ENCODE results near the gene TBX4.

The TBX4 gene

DNA sequence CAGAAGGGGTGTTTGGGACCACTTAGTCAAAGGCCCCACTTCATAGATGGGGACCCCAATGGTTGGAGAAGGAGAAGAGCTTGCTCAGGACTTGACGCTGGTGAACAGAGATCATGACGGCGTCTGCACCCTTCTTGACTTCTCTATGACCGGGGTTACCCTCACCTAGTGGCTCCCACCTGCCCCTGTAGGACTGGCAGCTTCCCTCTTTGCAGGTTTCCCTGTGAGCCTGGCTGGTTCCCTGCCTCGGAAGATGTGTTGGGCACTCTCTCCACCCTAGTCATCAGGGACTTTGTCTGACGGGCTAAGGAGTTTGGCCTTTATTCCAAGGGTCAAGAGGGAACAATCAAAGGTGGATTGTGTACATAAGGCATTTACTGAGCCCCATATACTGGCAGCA is 22.7 kb downstream of the TBX4 start:
- TF ChIP-seq CEBPB (IDR thresholded peaks at IDR 0.05) (no peak), YY1 (IDR thresholded peaks at IDR 0.05; ENCODE audit: low read depth) (no peak)

DNA sequence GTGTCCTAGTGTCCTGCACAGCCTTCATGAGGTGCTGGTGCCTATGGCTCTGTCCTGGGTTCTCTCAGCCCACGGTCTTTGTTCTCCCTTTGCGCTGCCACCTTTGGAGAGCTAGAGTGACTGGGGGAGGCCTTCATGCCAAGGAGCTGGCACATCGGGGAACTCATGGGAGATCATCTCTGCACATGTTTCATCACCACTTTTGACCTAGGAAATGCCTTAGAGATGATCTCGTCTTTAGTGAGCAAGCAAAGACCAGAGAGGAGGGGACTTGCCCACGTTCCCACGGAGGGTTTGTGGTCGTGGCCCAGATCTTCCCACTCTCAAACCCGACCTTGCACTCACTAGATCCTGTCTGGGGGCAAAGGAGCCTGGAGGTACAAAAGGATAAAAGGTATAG is 23.5 kb downstream of the TBX4 start:
- TF ChIP-seq, protein P1, sequence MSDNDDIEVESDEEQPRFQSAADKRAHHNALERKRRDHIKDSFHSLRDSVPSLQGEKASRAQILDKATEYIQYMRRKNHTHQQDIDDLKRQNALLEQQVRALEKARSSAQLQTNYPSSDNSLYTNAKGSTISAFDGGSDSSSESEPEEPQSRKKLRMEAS (IDR thresholded peaks at IDR 0.05) = no peak

DNA sequence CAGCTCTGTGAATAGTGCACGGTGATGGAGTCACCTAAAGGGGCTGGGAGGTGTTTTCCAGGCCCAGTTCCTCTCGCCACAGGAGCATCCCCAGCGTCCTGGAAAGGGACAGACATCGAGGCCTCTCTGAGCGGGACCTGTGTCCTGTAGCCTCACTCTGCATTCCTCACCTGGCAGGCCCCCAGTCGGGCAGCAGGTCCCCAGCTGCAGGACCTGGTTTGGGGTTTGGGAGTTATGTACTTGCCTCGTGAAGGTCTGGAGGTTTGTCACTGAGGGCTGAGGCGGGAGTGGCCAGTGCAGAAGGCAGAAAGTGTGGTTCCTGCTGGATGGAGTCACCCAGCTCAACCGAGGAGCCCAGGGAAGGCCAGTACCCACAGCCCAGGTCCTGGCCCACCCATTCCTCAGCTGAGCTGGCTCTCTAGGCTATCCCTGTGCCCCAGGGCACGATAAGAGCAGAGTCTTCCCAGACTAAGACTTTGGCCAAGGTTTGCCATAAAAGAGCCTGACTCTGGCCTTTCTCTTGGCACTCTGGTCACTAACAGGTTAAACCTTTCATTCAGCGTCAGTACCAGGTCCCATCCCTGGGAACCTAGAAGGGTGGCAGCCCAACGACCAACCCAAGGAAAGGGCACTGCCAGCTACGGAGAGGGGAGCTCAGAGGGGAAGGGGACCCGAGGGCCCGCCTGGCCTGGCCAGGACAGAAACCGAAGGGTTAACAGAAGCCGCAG is 24.4 kb downstream of the TBX4 start:
- no peak for TF ChIP-seq EP300 (IDR thresholded peaks at IDR 0.05; ENCODE audit: borderline replicate concordance)
- TF ChIP-seq TEAD4 (IDR thresholded peaks at IDR 0.05) = no peak
- TF ChIP-seq CREB1 (IDR thresholded peaks at IDR 0.05; ENCODE audit: low read depth) = no peak
- no peak for TF ChIP-seq NFIC (IDR thresholded peaks at IDR 0.05)
- TF ChIP-seq, protein P2, sequence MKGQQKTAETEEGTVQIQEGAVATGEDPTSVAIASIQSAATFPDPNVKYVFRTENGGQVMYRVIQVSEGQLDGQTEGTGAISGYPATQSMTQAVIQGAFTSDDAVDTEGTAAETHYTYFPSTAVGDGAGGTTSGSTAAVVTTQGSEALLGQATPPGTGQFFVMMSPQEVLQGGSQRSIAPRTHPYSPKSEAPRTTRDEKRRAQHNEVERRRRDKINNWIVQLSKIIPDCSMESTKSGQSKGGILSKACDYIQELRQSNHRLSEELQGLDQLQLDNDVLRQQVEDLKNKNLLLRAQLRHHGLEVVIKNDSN (IDR thresholded peaks at IDR 0.05) = no peak
- TF ChIP-seq, protein P3, sequence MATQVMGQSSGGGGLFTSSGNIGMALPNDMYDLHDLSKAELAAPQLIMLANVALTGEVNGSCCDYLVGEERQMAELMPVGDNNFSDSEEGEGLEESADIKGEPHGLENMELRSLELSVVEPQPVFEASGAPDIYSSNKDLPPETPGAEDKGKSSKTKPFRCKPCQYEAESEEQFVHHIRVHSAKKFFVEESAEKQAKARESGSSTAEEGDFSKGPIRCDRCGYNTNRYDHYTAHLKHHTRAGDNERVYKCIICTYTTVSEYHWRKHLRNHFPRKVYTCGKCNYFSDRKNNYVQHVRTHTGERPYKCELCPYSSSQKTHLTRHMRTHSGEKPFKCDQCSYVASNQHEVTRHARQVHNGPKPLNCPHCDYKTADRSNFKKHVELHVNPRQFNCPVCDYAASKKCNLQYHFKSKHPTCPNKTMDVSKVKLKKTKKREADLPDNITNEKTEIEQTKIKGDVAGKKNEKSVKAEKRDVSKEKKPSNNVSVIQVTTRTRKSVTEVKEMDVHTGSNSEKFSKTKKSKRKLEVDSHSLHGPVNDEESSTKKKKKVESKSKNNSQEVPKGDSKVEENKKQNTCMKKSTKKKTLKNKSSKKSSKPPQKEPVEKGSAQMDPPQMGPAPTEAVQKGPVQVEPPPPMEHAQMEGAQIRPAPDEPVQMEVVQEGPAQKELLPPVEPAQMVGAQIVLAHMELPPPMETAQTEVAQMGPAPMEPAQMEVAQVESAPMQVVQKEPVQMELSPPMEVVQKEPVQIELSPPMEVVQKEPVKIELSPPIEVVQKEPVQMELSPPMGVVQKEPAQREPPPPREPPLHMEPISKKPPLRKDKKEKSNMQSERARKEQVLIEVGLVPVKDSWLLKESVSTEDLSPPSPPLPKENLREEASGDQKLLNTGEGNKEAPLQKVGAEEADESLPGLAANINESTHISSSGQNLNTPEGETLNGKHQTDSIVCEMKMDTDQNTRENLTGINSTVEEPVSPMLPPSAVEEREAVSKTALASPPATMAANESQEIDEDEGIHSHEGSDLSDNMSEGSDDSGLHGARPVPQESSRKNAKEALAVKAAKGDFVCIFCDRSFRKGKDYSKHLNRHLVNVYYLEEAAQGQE (IDR thresholded peaks at IDR 0.05; ENCODE audit: low read depth) = no peak
- TF ChIP-seq TCF12 (IDR thresholded peaks at IDR 0.05; ENCODE audit: low read depth) = no peak

DNA sequence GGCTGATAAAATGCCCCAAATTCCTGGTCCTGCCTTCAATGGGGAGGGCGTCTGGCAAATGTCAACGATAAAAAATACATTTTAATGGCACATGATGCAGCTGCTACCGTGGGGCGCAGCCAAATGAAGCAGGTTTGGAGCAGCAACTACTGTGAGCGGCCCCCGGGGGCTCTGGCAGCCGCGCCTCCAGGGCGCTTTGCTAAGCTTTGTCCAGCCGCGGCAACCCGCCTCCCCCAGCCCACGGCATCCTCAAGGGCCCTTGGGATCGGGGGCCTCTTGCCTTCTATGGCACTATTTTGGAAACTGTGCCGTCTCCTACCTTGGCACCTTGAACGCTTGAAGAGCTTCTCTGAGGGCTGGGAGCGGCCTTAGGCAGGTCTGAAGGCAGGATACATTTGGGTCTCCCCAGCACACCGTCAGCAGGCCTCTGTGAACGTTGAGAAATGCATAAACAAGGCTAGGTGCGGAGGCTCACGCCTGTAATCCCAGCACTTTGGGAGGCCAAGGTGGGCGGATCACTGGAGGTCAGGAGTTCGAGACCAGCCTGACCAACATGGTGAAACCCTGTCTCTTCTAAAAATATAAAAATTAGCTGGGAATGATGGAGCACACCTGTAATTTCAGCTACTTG is 25.1 kb downstream of the TBX4 start:
- TF ChIP-seq TAF1 (IDR thresholded peaks at IDR 0.05; ENCODE audit: low read depth) (no peak), FOXM1 (IDR thresholded peaks at IDR 0.05; ENCODE audit: borderline replicate concordance, low read depth) (no peak), TEAD4 (IDR thresholded peaks at IDR 0.05) (no peak), CEBPB (IDR thresholded peaks at IDR 0.05) (no peak), YY1 (IDR thresholded peaks at IDR 0.05; ENCODE audit: low read depth) (no peak), NFIC (IDR thresholded peaks at IDR 0.05) (no peak), TCF12 (IDR thresholded peaks at IDR 0.05; ENCODE audit: low read depth) (no peak), EP300 (IDR thresholded peaks at IDR 0.05; ENCODE audit: borderline replicate concordance) (no peak), ZBTB7A (IDR thresholded peaks at IDR 0.05; ENCODE audit: low read depth) (no peak)
- TF ChIP-seq, protein P1 (IDR thresholded peaks at IDR 0.05) = no peak
- TF ChIP-seq, protein P3 (IDR thresholded peaks at IDR 0.05; ENCODE audit: low read depth) = no peak

DNA sequence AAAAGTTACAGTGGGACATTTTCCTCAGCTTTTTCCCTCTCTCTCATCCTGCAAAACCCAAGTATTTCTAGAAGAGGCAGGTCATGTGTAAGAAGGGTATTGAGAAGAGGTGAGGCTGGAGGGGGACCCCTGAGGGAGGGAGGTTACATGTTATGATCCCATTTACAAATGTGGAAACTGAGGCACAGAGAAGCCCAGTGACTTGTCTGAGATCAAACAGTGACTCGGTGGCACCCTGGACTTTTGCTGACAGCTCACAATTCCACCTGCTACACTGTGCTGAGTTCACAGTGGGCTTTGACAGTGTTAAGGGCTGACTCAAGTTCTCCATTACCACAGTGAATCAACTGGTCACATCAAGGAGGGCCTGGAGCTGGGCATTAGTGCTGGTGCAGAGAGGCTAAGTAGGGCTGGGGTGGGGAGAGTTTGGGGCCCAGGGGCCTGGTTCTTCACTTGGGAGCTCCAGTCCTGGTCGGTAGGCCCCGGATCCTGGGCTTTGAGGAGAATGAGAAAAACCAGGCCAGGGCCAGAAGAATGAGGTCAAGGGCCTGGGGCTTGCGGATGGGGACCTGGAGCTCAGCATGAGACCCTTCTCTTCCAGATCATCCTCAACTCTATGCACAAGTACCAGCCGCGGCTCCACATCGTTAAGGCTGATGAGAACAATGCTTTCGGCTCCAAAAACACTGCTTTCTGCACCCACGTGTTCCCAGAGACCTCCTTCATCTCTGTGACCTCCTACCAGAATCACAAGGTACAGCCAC is 26.0 kb downstream of the TBX4 start:
- TF ChIP-seq YY1 (IDR thresholded peaks at IDR 0.05; ENCODE audit: low read depth) (no peak), TCF12 (IDR thresholded peaks at IDR 0.05; ENCODE audit: low read depth) (no peak), RAD21 (IDR thresholded peaks at IDR 0.05; ENCODE audit: low read depth) (no peak), EP300 (IDR thresholded peaks at IDR 0.05; ENCODE audit: borderline replicate concordance) (no peak), NFIC (IDR thresholded peaks at IDR 0.05) (no peak), CEBPB (IDR thresholded peaks at IDR 0.05) (no peak), TAF1 (IDR thresholded peaks at IDR 0.05; ENCODE audit: low read depth) (no peak), ZBTB7A (IDR thresholded peaks at IDR 0.05; ENCODE audit: low read depth) (no peak), TEAD4 (IDR thresholded peaks at IDR 0.05) (no peak), CREB1 (IDR thresholded peaks at IDR 0.05; ENCODE audit: low read depth) (no peak), EGR1 (IDR thresholded peaks at IDR 0.05) (no peak), FOXM1 (IDR thresholded peaks at IDR 0.05; ENCODE audit: borderline replicate concordance, low read depth) (no peak)
- TF ChIP-seq, protein P3 (IDR thresholded peaks at IDR 0.05; ENCODE audit: low read depth) = no peak
- TF ChIP-seq, protein P1 (IDR thresholded peaks at IDR 0.05) = no peak
- TF ChIP-seq, protein P2 (IDR thresholded peaks at IDR 0.05) = no peak

Measured in Ishikawa (cell line).